ENCODE results near the gene CDC14A. TPM values are rescaled to one million over a fixed set of nuclear protein-coding genes. Genes with fewer than 3 reads are reported as not detected.

CDC14A gene
- total and polyA plus RNA-seq, 2 donors (not counting 1 experiment from before 2014, with no cell fraction given) = 1.4 to 3.5 TPM

DNA sequence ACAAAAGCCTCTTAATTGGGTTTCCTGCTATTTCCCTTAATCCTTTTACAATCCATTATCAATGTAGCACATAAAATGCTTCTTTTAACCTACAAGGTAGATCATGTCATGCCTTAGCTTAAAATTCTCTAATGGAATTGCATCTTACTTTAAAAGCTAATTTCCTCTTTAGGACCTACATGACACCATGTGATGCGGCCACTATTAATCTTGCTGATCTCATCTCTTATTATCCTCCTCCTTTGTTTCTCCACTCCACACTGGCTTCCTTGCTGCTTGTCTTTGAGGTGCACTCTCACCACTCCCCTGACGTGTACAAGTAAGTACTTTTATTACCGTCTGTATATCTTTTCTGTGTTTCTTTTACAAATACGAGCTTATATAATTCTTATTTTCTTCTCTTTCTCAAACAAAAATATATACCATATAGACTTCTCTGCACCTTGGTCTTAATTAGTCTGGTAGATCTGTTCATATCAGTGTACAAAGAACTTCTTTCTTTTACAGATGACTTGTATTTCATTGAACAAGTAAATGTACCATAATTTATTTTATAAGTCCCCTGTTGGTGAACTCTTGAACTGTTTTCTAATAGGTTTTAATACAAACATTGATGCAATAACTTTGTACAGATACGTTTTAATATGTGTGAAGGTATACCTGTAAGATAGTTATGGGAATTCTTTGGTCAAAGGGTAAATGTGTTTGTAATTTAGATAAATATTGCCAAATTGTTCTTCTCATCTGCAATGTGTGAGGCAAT, 213.8 kb downstream of the CDC14A start:
- TF ChIP-seq, protein P1, sequence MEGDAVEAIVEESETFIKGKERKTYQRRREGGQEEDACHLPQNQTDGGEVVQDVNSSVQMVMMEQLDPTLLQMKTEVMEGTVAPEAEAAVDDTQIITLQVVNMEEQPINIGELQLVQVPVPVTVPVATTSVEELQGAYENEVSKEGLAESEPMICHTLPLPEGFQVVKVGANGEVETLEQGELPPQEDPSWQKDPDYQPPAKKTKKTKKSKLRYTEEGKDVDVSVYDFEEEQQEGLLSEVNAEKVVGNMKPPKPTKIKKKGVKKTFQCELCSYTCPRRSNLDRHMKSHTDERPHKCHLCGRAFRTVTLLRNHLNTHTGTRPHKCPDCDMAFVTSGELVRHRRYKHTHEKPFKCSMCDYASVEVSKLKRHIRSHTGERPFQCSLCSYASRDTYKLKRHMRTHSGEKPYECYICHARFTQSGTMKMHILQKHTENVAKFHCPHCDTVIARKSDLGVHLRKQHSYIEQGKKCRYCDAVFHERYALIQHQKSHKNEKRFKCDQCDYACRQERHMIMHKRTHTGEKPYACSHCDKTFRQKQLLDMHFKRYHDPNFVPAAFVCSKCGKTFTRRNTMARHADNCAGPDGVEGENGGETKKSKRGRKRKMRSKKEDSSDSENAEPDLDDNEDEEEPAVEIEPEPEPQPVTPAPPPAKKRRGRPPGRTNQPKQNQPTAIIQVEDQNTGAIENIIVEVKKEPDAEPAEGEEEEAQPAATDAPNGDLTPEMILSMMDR (conservative IDR thresholded peaks at IDR 0.05 in 1 of 2, IDR thresholded peaks at IDR 0.05 in 1 of 2; ENCODE audit: low read depth in 1 of 2, low read length in 2 of 2) = no peak
- TF ChIP-seq EZH2 (IDR thresholded peaks at IDR 0.05; ENCODE audit: low read length, missing control alignments) = no peak
- H4K20me1 ChIP-seq (ENCODE audit: control insufficient read depth, extremely low read depth, insufficient read depth, low read length) = no peaks in the 10 kb centered on the region

GRCh38 chr1:100567062-100567461, 214.8 kb downstream of the CDC14A start:
- no peaks in the 10 kb centered on the region for H3K36me3 ChIP-seq (ENCODE audit: control insufficient read depth, insufficient read depth, low read length)
- H2AFZ ChIP-seq (ENCODE audit: low read length) = no peak overlapping the region
- no peaks in the 10 kb centered on the region for H3K4me1 ChIP-seq (ENCODE audit: control insufficient read depth, extremely low read depth, insufficient read depth, low read length)
- no peak overlapping the region for H3K4me3 ChIP-seq (replicated peaks in 1 of 4; ENCODE audit: control extremely low read depth in 1 of 4, insufficient read depth in 1 of 4, low read depth in 3 of 4, low read length in 4 of 4)
- no peaks in the 10 kb centered on the region for H3K79me2 ChIP-seq (ENCODE audit: control insufficient read depth, insufficient read depth, low read length)
- H3K27ac ChIP-seq (ENCODE audit: insufficient read depth, low read length) = no peak overlapping the region
- TF ChIP-seq, protein P1 (conservative IDR thresholded peaks at IDR 0.05 in 1 of 2, IDR thresholded peaks at IDR 0.05 in 1 of 2; ENCODE audit: low read depth in 1 of 2, low read length in 2 of 2) = no peak
- TF ChIP-seq EZH2 (IDR thresholded peaks at IDR 0.05; ENCODE audit: low read length, missing control alignments) = no peak
- no peaks in the 10 kb centered on the region for H4K20me1 ChIP-seq (ENCODE audit: control insufficient read depth, extremely low read depth, insufficient read depth, low read length)
- H3K9me3 ChIP-seq (ENCODE audit: control insufficient read depth, insufficient read depth, low read depth, low read length) = no peaks in the 10 kb centered on the region
- no peak overlapping the region for H3K9ac ChIP-seq (ENCODE audit: insufficient read depth, low read length)
- no peak overlapping the region for H3K4me2 ChIP-seq (ENCODE audit: extremely low read depth, insufficient read depth, low read length)
- no peaks in the 10 kb centered on the region for H3K27me3 ChIP-seq (ENCODE audit: control insufficient read depth, insufficient read depth, low read length)
- no peak for DNase-seq (ENCODE audit: low read depth in 2 of 2)

More for the DNA sequence above, 213.8 kb downstream of the CDC14A start:
- no peak overlapping the region for H3K9ac ChIP-seq (ENCODE audit: insufficient read depth, low read length)
- no peaks in the 10 kb centered on the region for H3K9me3 ChIP-seq (ENCODE audit: control insufficient read depth, insufficient read depth, low read depth, low read length)
- no peak overlapping the region for H2AFZ ChIP-seq (ENCODE audit: low read length)
- no peak for DNase-seq (ENCODE audit: low read depth in 2 of 2)
- H3K4me2 ChIP-seq (ENCODE audit: extremely low read depth, insufficient read depth, low read length) = no peak overlapping the region
- H3K4me3 ChIP-seq (replicated peaks in 1 of 4; ENCODE audit: control extremely low read depth in 1 of 4, insufficient read depth in 1 of 4, low read depth in 3 of 4, low read length in 4 of 4) = no peak overlapping the region
- H3K4me1 ChIP-seq (ENCODE audit: control insufficient read depth, extremely low read depth, insufficient read depth, low read length) = no peaks in the 10 kb centered on the region
- no peak overlapping the region for H3K27ac ChIP-seq (ENCODE audit: insufficient read depth, low read length)
- H3K36me3 ChIP-seq (ENCODE audit: control insufficient read depth, insufficient read depth, low read length) = no peaks in the 10 kb centered on the region
- H3K79me2 ChIP-seq (ENCODE audit: control insufficient read depth, insufficient read depth, low read length) = no peaks in the 10 kb centered on the region
- H3K27me3 ChIP-seq (ENCODE audit: control insufficient read depth, insufficient read depth, low read length) = no peaks in the 10 kb centered on the region

Other genes with a start within 250 kb of the CDC14A start
- 1.5 and 1.8 TPM in 2 replicates for gene SASS6, start 219.6 kb upstream of the CDC14A start, total RNA-seq
- 0.79 and 1.7 TPM in 2 replicates for gene SASS6, start 219.6 kb upstream of the CDC14A start, polyA plus RNA-seq
- 14.1 and 16.3 TPM in 2 replicates for gene TRMT13, start 219.3 kb upstream of the CDC14A start, total RNA-seq
- 9.2 and 10.4 TPM in 2 replicates for gene TRMT13, start 219.3 kb upstream of the CDC14A start, polyA plus RNA-seq
- gene LRRC39, start 174.2 kb upstream of the CDC14A start, total RNA-seq = 0.50 and 0.51 TPM in 2 replicates
- 0.54 and 0.64 TPM in 2 replicates for gene LRRC39, start 174.2 kb upstream of the CDC14A start, polyA plus RNA-seq
- 5.4 and 7.9 TPM in 2 replicates for gene DBT, start 102.7 kb upstream of the CDC14A start, total RNA-seq
- gene DBT, start 102.7 kb upstream of the CDC14A start, polyA plus RNA-seq = 6.4 and 9.4 TPM in 2 replicates
- gene RTCA, start 86.3 kb upstream of the CDC14A start, total RNA-seq = 35.4 and 45.9 TPM in 2 replicates
- 38.4 and 39.2 TPM in 2 replicates for gene RTCA, start 86.3 kb upstream of the CDC14A start, polyA plus RNA-seq
- gene GPR88, start 185.6 kb downstream of the CDC14A start, total RNA-seq = under 0.01 TPM in 1 of 2 replicates, not detected in the other
- gene GPR88, start 185.6 kb downstream of the CDC14A start, polyA plus RNA-seq = 0.05 TPM in 1 of 2 replicates, not detected in the other

All from fibroblast of lung (primary cell).